T-helper 2 cell (primary cell): Measurements from ENCODE around the gene SUSD2.
A peak's percentile ranks its signal among the peaks of the same experiment; 100 is the strongest.
"Not testable (repeated sequence)": the region's sequence is repeated elsewhere in the genome, so short reads cannot be mapped to it uniquely, and the experiment has no call there.

Source experiments
- DNase-seq, 5 experiments: peaks; one replicate each; pipeline versions ENCODE4 v3.0.0 to v3.0.0-alpha.2; 2012 to 2022

The SUSD2 gene

GRCh38 chr22:24176630-24177029 is 4.7 kb upstream of the SUSD2 start:
- DNase-seq = no peak

- no peak for DNase-seq
These were observed 4.2 kb upstream of the SUSD2 start for GRCh38 chr22:24177045-24177444.

GRCh38 chr22:24177456-24177855 is 3.8 kb upstream of the SUSD2 start:
- DNase-seq = no peak

- DNase-seq = no peak
These were observed 3.3 kb upstream of the SUSD2 start for GRCh38 chr22:24178021-24178431.

GRCh38 chr22:24178502-24179440 is 2.5 kb upstream of the SUSD2 start:
- no peak for DNase-seq

GRCh38 chr22:24179478-24180210 is 1.6 kb upstream of the SUSD2 start:
- no peak for DNase-seq

- no peak for DNase-seq
These were observed 785 bp upstream of the SUSD2 start for GRCh38 chr22:24180316-24181087.

GRCh38 chr22:24181996-24182899 is 961 bp downstream of the SUSD2 start:
- DNase-seq = no peak

- not testable (repeated sequence) for DNase-seq
These were observed 1.6 kb downstream of the SUSD2 start for GRCh38 chr22:24182900-24183246.

GRCh38 chr22:24183321-24184031 is 2.2 kb downstream of the SUSD2 start:
- DNase-seq = no peak

GRCh38 chr22:24184057-24184798 is 2.9 kb downstream of the SUSD2 start:
- DNase-seq = no peak

GRCh38 chr22:24185001-24185500 is 3.8 kb downstream of the SUSD2 start:
- no peak for DNase-seq

- DNase-seq = no peak
These were observed 4.4 kb downstream of the SUSD2 start for GRCh38 chr22:24185501-24186351.

GRCh38 chr22:24186352-24186740 is 5.1 kb downstream of the SUSD2 start:
- DNase-seq = no peak

- peak in 1 of 5 experiments; percentile 7 for DNase-seq
These were observed 5.8 kb downstream of the SUSD2 start for GRCh38 chr22:24186892-24187670.

GRCh38 chr22:24187731-24188644 is 6.7 kb downstream of the SUSD2 start:
- peak in 1 of 5 experiments; percentile 7 for DNase-seq

- no peak for DNase-seq
These were observed 7.5 kb downstream of the SUSD2 start for GRCh38 chr22:24188705-24189248.
